ENCODE measurements around the gene TMEM88.

The TMEM88 gene

GRCh38 chr17:7878234-7878633 lies 23.4 kb downstream of the TMEM88 start:
- no peak for TF ChIP-seq GATA2 (IDR thresholded peaks at IDR 0.05; ENCODE audit: low read depth, low read length)
- TF ChIP-seq GATA3 (IDR thresholded peaks at IDR 0.05; ENCODE audit: low read depth, low read length), result no peak

GRCh38 chr17:7880076-7880868 lies 25.4 kb downstream of the TMEM88 start:
- TF ChIP-seq GATA2 (IDR thresholded peaks at IDR 0.05; ENCODE audit: low read depth, low read length) (no peak), GATA3 (IDR thresholded peaks at IDR 0.05; ENCODE audit: low read depth, low read length) (no peak)

- TF ChIP-seq GATA2 (IDR thresholded peaks at IDR 0.05; ENCODE audit: low read depth, low read length) (no peak), GATA3 (IDR thresholded peaks at IDR 0.05; ENCODE audit: low read depth, low read length) (no peak)
Observed at GRCh38 chr17:7881276-7882054, 26.6 kb downstream of the TMEM88 start.

GRCh38 chr17:7882068-7882467 lies 27.2 kb downstream of the TMEM88 start:
- TF ChIP-seq GATA3 (IDR thresholded peaks at IDR 0.05; ENCODE audit: low read depth, low read length) (no peak), GATA2 (IDR thresholded peaks at IDR 0.05; ENCODE audit: low read depth, low read length) (no peak)

GRCh38 chr17:7882629-7883028 lies 27.8 kb downstream of the TMEM88 start:
- TF ChIP-seq GATA3 (IDR thresholded peaks at IDR 0.05; ENCODE audit: low read depth, low read length), result no peak
- TF ChIP-seq GATA2 (IDR thresholded peaks at IDR 0.05; ENCODE audit: low read depth, low read length), result no peak

GRCh38 chr17:7883781-7884386 lies 29.0 kb downstream of the TMEM88 start:
- TF ChIP-seq GATA3 (IDR thresholded peaks at IDR 0.05; ENCODE audit: low read depth, low read length) (no peak), GATA2 (IDR thresholded peaks at IDR 0.05; ENCODE audit: low read depth, low read length) (no peak)

- TF ChIP-seq GATA2 (IDR thresholded peaks at IDR 0.05; ENCODE audit: low read depth, low read length), result no peak
- TF ChIP-seq GATA3 (IDR thresholded peaks at IDR 0.05; ENCODE audit: low read depth, low read length), result no peak
Observed at GRCh38 chr17:7884581-7885366, 29.9 kb downstream of the TMEM88 start.

GRCh38 chr17:7885367-7886226 lies 30.7 kb downstream of the TMEM88 start:
- no peak for TF ChIP-seq GATA2 (IDR thresholded peaks at IDR 0.05; ENCODE audit: low read depth, low read length)
- no peak for TF ChIP-seq GATA3 (IDR thresholded peaks at IDR 0.05; ENCODE audit: low read depth, low read length)

- TF ChIP-seq GATA2 (IDR thresholded peaks at IDR 0.05; ENCODE audit: low read depth, low read length) (no peak), GATA3 (IDR thresholded peaks at IDR 0.05; ENCODE audit: low read depth, low read length) (no peak)
Observed at GRCh38 chr17:7886227-7887037, 31.6 kb downstream of the TMEM88 start.

GRCh38 chr17:7887038-7887481 lies 32.2 kb downstream of the TMEM88 start:
- TF ChIP-seq GATA2 (IDR thresholded peaks at IDR 0.05; ENCODE audit: low read depth, low read length) (no peak), GATA3 (IDR thresholded peaks at IDR 0.05; ENCODE audit: low read depth, low read length) (no peak)

GRCh38 chr17:7887482-7888183 lies 32.8 kb downstream of the TMEM88 start:
- TF ChIP-seq GATA3 (IDR thresholded peaks at IDR 0.05; ENCODE audit: low read depth, low read length) (peak; percentile 77), GATA2 (IDR thresholded peaks at IDR 0.05; ENCODE audit: low read depth, low read length) (peak; percentile 98)

Measured in SH-SY5Y (cell line).